VCaP (cell line): Measurements from ENCODE around the gene FAM193B.
"Not testable (repeated sequence)": the region's sequence is repeated elsewhere in the genome, so short reads cannot be mapped to it uniquely, and the experiment has no call there.

Source experiments
- H3K27ac ChIP-seq: fragments of 450-650 bp; 2 replicates; pipeline ENCODE4 v1.5.1; 2017
- TF ChIP-seq, protein P1 (sequence below): fragments of 450-650 bp; conservative IDR thresholded peaks from 2 replicates; pipeline ENCODE4 v1.5.1; 2017; ENCODE audit warnings: mild to moderate bottlenecking, moderate library complexity

Gene FAM193B

DNA sequence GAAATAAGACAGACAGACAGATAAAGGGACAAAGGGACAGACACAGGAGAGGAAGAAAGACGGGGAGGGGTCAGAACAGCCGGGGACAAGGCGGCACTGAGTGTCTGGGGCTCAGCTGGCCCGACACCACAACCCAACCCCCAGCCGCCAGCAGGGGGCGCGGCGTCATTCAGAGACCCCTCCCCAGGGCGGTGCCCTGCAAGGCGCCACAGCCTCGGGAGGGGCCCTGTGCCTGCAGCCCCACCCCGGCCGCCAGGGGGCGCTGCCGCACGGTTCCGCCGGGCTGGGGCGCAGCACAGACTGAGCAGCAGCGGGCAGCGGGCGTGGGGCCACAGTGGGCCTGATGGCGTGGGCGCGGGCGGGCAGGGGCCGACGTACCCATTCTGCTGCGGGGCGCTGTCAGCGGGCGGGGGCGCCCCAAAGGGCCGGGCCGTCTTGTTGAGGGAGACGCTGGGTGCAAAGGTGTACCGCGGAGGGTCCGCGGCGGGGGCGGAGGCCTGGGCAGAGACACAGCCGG, 62.9 kb downstream of the FAM193B start:
- TF ChIP-seq, protein P1, sequence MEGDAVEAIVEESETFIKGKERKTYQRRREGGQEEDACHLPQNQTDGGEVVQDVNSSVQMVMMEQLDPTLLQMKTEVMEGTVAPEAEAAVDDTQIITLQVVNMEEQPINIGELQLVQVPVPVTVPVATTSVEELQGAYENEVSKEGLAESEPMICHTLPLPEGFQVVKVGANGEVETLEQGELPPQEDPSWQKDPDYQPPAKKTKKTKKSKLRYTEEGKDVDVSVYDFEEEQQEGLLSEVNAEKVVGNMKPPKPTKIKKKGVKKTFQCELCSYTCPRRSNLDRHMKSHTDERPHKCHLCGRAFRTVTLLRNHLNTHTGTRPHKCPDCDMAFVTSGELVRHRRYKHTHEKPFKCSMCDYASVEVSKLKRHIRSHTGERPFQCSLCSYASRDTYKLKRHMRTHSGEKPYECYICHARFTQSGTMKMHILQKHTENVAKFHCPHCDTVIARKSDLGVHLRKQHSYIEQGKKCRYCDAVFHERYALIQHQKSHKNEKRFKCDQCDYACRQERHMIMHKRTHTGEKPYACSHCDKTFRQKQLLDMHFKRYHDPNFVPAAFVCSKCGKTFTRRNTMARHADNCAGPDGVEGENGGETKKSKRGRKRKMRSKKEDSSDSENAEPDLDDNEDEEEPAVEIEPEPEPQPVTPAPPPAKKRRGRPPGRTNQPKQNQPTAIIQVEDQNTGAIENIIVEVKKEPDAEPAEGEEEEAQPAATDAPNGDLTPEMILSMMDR, result peak; percentile 61
- no peak overlapping the region for H3K27ac ChIP-seq

DNA sequence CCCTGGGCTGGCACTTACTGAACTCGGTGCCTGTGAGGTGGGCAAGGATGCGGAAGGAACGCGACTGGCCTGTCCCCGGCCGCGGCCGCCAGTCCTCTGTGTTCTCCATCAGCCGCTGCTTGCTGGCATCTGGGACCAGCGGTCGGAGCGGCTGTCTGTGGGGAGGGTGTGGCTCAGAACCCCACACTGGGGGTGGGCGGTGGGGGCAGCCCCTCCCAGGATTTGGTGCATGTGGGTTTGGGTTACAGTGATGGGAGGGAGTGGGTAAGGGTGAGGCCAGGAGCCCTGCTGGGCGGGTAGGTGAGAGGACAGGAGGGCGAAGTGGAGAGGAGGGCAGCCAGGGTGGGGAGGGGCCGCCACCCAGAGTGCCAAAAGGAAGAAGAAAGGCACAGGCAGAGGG, 63.4 kb downstream of the FAM193B start:
- no peak overlapping the region for H3K27ac ChIP-seq
- TF ChIP-seq, protein P1, result no peak

DNA sequence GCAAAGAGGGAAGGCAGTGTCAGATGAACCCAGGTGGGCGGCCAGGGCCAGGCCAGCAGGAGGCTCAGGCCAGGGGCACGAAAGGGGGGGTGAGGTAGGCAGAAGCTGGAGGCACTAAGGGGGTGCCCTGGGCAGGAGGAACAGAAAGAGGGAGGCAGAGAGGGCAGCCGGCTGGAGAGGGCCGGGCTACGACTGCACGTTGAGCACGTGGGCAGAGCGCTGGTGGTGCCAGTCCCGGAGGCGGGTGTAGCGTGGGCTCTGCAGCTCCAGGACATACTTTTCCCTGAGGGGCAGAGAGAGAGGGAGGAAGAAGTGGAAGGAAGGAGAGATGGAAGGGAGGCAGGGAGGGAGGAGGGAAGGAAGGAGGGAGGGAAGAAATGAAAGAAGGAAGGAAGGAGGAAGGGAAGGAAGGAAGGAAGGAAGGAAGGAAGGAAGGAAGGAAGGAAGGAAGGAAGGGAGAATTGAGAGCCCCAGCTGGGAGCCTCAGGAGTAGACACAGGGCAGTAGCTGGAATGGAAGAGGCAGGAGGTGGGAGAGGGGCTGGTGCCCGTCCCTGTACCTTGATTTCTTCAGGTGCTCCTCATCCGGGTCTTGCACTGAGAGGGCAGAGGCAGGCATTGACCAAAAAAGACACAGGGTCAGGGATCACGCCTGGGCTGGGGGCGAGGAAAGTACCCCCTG, 63.9 kb downstream of the FAM193B start:
- no peak overlapping the region for H3K27ac ChIP-seq
- TF ChIP-seq, protein P1, result no peak

DNA sequence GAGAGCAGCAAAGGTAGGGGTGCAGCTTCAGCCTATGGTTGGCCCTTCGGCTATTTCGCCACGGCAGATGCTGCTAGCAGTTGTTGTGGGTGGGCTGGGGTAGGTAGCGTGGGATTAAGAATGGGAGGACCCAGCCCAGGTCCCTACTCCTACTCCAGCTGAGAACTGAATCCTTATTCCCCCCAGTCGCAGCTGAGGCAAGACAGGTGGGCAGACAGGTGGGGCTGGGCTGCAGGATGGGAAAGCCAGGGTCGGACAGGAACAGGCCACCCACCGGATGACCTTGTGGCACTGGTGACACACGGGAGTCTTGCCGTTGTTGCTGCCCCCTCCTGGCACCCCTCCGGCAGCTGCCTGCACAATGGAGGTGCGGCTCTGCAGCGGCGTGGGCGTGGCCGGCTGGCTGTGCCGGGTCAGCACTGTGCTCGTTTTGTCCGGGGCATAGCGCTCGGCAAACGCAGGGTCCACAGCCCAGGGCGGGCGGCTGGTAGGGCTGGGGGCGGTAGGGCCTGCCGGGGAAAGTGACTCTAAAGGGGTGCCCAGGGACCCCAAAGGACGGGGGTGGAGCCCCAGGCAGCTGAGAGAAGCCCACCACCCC, 65.1 kb downstream of the FAM193B start:
- no peak overlapping the region for H3K27ac ChIP-seq
- TF ChIP-seq, protein P1, result no peak

DNA sequence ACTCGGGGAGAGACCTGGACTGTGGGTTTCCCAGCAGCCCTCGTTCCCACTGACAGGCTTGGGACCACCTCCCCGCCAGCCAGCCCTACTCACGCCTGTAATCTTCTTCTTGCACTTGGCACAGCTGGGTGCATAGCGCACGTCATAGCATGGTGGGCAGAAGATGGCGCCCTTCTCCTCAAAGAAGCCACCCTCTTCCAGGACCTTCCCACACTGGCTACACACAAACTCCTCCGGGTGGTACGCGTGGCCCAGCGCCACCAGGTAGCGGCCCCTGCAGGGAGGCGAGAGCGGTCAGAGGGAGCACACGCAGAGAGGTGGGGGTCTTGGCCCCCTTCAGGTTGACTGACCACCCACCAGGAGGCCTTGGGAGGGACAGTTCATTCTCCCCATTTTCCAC, 66.4 kb downstream of the FAM193B start:
- TF ChIP-seq, protein P1, result peak; percentile 39
- no peak overlapping the region for H3K27ac ChIP-seq

DNA sequence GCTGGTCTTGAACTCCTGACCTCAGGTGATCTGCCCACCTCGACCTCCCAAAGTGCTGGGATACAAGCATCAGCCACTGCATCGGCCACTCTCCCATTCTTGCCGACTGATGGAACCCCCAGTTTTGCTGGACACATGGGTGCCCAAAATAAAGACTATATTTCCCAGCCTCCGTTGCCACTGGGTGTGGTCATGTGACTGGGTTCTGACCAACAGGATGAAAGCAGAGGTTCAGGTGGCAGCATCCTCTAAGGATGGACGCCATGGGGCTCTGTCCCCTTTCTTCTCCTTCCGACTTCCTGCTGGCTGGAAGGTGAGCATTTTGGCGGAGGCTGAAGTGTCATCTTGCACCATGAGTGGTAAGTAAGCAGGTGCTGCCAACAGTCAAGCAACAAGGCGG, 67.2 kb downstream of the FAM193B start:
- TF ChIP-seq, protein P1, result no peak
- H3K27ac ChIP-seq, result no peak overlapping the region

DNA sequence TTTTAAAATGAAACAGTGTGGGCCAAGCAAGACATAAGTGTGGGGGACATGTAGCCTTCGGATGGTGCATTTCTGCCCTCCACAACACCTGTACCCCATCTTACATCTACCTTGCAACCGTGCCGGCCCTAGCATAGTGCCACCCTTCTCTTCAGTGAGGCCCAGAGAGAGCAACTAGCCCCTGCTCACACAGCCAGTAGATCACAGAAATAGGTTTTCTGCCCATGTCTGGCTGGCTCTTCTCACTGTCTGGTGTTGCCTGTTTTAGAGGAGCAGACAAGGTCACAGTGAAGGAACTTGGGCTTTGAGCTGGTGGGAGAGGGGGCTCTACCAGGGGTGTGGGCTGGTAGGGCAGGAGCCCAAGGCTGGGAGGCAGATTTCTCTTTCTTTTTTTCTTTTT, 68.1 kb downstream of the FAM193B start:
- H3K27ac ChIP-seq, result no peak overlapping the region
- TF ChIP-seq, protein P1, result no peak

DNA sequence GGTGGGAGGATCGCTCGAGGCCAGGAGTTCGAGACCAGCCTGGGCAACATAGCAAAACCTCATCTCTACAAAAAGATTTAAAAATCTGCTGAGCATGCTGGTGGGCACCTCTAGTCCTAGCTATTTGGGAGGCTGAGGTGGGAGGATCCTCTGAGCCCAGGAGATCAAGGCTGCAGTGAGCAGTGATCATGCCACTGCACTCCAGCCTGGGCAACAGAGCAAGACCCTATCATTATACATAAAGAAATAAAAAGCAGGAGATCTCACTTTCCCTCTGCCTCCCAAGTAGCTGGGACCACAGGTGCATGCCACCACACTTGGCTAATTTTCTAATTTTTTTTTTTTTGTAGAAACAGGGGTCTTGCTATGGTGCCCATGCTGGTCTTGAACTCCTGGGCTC, 68.6 kb downstream of the FAM193B start:
- not testable (repeated sequence) for H3K27ac ChIP-seq
